Esophagus muscularis mucosa (tissue), 4 donors: Measurements from ENCODE around the gene SKA2.

Experiments used
- EP300 ChIP-seq: sonication (generic); formaldehyde crosslinking; IDR thresholded peaks from one replicate; pipeline ENCODE4 v1.6.1; 2017; ENCODE audit warnings: antibody characterized with exemption
- POLR2A ChIP-seq: fragments of 450-650 bp; IDR thresholded peaks from one replicate; pipeline ENCODE4 v1.6.1; 2017; ENCODE audit warnings: antibody characterized with exemption, moderate library complexity, mild to moderate bottlenecking, low read depth
- POLR2AphosphoS5 ChIP-seq, 2 donors: sonication (generic); formaldehyde crosslinking; IDR thresholded peaks; one replicate each; pipeline ENCODE4 v1.6.1; 2017; ENCODE audit warnings: antibody characterized with exemption in 2 of 2
- TF ChIP-seq, protein P1 (sequence below), 3 experiments: fragments of 200-600 bp in 2 of 3; fragments of 450-650 bp in 1 of 3; sonication (generic) in 2 of 3; IDR thresholded peaks; one replicate each; pipeline ENCODE4 v1.5.1; 2017 to 2019; ENCODE audit warnings: antibody characterized with exemption in 3 of 3, mild to moderate bottlenecking in 2 of 3, moderate library complexity in 1 of 3

DNA sequence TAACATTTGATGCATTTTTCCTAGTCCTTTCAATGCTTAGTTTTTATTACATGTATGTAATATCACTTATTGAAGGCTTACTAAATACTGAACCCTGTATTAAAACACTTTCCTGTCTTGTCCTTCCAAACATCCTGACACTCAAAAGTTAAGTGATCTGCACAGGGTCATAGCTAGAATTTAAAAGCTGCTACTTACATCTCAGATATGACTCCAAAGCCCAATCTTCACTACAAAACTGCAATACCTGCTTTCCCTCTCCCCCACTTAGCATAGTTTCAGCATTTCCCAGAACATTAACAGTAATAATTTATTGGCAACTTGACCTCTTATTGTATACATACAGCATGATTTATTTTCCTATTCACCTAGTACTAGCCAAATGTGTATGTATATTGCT is 44.0 kb downstream of the SKA2 start:
- TF ChIP-seq, protein P1, sequence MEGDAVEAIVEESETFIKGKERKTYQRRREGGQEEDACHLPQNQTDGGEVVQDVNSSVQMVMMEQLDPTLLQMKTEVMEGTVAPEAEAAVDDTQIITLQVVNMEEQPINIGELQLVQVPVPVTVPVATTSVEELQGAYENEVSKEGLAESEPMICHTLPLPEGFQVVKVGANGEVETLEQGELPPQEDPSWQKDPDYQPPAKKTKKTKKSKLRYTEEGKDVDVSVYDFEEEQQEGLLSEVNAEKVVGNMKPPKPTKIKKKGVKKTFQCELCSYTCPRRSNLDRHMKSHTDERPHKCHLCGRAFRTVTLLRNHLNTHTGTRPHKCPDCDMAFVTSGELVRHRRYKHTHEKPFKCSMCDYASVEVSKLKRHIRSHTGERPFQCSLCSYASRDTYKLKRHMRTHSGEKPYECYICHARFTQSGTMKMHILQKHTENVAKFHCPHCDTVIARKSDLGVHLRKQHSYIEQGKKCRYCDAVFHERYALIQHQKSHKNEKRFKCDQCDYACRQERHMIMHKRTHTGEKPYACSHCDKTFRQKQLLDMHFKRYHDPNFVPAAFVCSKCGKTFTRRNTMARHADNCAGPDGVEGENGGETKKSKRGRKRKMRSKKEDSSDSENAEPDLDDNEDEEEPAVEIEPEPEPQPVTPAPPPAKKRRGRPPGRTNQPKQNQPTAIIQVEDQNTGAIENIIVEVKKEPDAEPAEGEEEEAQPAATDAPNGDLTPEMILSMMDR (IDR thresholded peaks at IDR 0.05): no peak
- TF ChIP-seq POLR2AphosphoS5 (IDR thresholded peaks at IDR 0.05) (no peak), EP300 (no peak), POLR2A (no peak)
